HG03460 (cell line): ENCODE data around the gene AMELX.

Experiments used
- ATAC-seq: cut with Tn5 transposase; IDR thresholded peaks from one replicate; pipeline ENCODE4 v1.9.1; 2021; ENCODE audit not compliant: unreplicated experiment

Gene AMELX

DNA sequence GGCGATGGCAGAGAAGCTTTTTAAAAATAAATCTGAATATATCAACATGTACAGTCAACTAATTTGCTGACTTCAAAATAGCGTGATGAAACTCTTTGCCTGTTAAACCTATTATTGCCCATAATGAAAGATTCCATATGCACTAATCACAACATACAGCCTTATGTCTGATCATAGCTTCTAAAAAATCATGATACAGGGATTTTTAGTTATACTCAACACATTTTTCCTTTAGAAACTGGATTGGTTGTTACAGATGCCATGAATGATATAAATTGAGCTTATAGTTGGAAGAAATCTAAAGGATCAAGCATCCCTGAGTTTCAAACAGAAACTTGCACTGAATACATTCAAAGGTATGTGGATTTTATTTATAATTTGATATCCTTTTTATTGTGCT is at the start of gene AMELX:
TSS of gene AMELX (plus strand) at position 301 of the 400 bp plus-strand sequence. CDS start 1,376 bp downstream, outside the sequence.
- no peak for ATAC-seq

DNA sequence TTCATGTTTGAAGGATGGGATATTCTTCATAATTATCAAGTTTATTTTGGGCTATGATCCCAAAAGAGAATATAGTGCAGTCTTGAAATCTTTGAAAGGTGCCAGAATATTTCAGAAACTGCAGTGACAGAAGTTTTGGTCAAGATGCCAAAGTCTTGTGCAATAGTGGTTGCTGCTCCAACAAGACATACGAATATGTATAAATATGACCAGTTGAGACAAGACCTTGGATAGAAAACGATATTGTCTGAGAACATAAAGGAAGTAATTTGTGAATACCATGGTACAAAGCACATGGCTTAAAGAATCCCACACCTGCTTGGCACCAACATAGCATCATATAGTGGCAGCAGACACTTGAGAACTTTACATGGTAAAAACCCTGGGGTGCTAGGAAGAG is 48.6 kb upstream of the AMELX start:
- ATAC-seq = no peak

DNA sequence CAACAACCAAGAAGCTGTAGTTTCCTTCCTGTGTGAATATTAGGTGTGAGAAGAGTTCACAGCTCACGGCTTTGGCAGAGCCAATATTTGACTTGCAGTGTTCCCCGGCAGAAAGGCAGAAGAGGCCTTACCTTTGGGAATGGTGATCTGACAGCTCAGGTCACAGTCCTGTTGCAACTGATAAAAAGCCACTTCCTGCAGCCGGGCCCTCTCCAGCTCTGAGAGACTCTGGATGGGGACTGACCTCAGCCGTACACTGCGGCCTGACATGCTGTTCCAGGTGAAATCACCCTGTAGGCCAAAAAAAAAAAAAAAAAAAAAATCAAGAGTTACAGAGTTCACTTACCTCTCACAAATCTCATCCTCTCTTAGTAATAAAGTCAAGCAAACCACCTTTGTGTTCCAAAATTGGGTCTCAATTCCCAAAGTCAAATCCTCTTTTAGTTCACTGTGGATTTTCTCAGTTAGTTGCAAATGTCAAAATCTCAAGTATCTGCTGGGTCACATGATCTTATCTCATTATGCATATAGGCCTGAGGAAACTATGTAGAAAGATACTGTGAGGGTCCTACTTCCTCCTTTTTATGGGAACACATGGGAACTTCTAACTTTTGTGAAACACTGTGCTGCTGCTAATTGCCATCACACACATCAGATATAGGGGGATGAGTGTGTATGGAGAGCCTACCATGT is 38.6 kb upstream of the AMELX start:
- no peak for ATAC-seq

DNA sequence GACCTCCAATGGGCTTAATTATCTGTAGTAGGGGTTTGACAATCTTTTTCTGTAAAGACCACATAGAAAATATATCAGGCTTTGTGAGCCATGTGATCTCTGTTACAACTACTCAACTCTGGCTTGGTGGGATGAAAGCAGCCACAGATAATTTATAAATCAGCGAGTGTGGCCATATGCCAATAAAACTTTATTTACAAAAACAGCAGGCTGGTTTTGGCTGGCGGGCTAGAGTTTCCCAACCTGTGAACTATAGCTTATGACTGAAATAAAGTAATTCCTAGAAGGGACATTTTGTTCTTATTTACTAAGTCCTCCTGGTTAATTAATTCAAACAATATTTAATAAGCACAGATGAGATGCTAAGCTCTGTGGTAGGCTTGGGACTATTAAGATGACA is 35.9 kb upstream of the AMELX start:
- no peak for ATAC-seq

DNA sequence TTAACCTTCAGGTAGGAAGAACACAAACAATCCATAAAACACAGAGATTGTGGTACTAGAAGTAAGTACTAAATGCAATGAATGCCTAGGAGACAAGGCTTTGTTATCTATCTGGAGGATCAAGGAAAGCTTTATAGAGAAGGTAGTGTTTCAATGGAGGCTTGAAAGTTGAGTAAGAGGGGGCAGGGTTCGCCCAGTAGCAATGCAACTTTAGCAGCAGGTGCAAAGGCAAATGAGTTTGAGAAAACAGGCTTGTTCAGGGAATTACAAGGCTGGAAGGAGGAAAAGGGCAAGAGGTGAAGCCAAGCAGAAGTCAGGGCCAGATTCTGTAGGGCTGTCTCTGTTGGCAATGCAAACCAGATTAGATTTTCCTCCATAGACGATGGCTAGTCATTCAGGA is 35.5 kb upstream of the AMELX start:
- no peak for ATAC-seq

DNA sequence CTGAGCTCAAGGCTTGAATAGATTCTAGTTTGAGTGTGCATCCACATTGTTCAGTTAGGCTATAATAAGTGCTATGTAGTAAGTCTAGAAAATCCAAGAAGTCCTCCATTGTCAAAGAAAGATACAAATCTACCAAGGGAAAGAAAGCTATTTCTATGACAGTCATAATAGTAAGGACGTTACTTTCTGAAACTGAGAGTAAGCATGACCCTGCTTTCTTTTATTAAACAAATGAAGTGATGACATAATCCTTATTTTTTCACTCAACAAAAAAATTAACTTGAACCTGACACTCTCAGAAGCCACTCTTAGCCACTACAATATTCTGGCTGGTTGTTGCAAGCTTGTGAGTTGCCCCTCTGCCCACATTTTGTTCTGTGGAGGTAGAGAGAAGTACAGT is 33.8 kb upstream of the AMELX start:
- no peak for ATAC-seq

DNA sequence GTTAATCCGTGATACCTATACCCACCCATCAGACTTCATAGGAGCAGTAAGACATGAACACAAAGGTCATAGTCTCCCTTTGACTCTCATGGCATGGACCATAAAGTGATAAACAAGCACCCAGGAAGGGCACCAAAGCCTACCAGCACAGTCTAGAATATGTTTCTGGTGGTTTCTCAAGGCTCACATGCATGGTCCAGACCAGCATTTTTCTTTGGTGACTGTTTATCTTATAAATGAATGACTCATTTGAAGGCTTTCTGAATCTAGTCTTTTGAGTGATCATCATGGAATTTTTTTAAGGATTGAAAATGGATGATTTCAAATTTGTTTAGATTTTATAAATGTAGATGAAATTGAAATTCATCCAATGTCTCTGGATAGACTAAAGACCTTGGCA is 32.0 kb upstream of the AMELX start:
- ATAC-seq = no peak

DNA sequence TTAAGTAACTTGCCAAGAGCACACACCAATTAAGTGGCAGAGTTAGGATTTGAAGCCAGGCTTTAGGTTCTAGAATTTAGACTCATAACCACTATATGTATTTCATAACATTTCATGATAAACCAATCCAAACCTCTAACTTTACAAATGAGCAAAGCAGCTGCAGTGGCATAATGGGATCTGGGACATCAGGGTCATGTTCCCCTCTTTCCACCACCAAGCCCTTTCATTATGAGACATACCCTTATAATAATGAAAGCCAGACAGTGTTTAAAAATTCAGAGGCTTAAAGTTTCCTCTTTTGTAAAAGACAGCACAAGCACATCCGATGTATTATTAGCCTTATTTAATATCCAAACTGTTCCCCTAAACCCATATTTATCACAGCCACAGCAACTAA is 28.3 kb upstream of the AMELX start:
- no peak for ATAC-seq

DNA sequence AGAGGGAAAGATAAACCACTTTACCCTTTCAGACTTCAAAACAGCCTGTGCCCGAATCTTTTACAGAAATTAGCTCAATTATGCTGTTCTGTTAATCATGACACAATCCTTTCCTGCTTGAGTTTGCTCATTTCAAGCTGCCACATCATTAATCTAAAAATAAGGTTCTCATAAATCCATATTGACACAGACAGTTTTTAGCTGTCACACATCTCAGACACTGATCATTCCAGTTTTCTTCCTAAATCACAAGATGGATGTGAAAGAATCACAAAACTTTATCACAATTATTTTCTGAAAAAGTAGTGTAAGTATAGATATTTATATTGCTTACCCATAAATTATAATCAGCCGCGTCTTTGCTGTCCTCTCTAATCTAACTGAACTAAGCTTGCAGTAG is 27.9 kb upstream of the AMELX start:
- no peak for ATAC-seq

DNA sequence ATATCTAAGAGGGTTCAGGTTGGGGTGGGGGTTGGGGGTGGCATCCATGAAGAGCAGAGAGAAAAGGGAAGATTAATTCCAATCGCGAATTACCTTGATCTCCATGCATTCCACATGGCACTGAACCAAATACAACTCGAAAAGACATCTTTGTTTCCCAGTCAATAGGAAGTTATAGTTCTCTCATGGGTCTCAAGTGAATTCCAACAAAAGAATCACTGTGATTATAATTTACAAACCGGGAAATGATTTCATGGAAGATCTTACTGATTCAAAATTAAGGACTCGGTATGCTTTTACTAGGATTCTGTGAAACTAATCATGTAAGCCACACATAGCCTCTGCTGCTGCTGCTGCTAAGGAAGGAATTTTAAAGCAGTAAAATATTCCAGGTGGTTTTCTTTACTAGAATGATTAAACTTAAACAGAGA is 26.6 kb upstream of the AMELX start:
- ATAC-seq = no peak

DNA sequence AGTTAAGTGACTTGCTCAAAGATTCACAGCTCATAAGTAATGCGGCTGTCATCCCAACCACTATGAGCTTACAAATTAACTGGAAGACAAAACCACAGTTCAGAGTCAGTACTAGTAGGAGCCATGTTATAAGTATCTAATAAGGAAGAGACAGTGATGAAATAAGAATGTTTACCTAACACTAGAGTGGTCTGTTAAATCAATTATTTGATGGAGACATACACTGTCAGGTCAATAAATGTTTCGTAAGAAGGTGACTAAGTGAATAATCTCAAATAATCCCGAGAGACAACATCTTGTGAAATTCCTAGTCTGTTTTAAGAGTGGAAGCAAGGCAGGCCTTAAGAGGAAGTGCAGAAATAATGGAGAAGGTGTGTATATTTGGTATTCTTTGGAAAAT is 25.8 kb upstream of the AMELX start:
- no peak for ATAC-seq

DNA sequence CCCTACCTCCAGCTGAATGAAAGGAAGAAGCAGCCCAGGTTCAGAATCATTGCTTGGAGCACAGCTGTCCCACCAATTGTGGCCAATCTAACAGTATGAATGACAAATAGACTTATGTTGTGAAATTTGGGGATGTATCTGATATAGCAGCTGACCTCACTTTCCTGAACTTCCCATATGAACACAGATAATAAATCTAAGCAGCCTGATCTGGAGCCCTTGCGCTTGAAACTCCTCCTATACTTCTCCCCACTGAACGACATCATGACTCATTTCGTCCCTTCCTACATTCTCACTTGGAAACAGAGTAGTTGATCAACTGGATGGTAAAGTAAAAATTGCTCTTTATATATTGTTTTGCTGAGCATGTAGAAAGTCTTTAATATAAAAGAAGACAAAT is 24.2 kb upstream of the AMELX start:
- ATAC-seq = no peak

DNA sequence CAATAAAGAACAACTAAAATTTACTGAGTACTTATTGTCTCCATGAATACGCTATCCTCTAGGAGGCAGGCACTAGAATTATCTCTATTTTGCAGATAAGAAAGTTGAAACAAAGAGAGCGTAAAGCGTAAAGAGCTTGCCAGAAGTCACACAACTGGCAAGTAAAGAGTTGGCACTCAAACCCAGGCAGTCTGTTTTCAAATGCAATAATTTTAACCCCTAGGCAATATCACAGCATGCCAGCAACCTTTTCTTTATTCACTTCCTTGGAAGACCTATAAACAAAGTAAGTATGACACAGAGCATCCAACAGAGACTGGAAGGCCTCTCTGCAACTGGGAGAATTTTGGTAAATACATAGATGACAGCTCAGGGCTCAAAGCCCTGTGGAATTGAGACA is 23.2 kb upstream of the AMELX start:
- ATAC-seq = no peak

DNA sequence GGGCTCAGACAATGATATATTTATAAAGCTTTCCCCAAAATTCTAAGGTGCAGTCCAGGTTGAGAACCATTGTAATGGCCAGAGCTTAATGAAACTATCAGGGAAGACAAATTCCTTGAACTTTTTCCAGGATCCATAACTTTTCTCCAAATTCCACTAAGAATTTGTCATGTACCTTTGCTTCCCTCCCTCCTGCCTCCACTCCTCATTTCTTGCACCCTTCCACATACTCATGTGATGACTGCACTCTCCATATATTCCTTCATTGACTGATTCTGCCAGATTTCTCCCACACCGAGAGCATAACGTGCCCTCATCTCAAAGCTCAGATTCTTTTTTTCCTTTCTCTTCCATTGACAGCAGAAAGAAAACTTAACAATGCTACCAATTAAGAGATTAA is 20.9 kb upstream of the AMELX start:
- no peak for ATAC-seq

DNA sequence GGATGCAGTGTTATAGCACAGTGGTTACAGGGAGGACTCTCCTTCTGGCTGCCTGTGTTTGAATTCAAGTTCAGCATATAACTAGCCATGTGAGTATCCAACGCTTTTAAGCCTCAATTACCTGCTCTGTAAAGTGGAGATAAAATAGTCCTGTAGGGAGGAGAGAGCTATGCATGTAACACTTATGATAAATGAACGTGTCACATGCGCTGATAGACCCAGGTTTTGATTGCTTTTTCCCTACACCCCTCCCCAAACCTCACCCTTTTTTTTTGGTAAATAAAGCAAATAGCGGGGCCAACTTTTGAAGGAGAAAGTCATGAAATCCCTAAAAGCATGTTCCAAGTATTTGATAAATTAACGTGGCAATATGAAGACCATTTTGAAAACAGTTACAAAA is 20.4 kb upstream of the AMELX start:
- ATAC-seq = no peak

DNA sequence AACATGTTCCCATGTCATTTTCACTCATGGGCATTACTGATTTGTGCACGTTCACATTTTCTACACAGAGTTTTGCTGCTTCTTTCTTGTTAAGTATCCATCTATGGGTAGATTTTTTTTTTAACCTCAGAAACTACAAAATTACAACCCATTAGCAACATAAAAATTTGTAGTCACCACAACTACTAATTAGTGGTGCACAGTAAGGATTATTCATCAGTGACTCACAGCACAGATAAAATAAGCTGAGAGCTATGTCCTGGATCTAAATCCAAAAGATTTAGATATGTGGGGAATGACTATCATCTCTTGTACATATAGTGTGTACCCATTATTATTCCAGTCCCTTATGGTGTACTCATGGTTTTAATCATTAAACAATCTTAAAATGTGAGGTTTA is 19.7 kb upstream of the AMELX start:
- no peak for ATAC-seq

DNA sequence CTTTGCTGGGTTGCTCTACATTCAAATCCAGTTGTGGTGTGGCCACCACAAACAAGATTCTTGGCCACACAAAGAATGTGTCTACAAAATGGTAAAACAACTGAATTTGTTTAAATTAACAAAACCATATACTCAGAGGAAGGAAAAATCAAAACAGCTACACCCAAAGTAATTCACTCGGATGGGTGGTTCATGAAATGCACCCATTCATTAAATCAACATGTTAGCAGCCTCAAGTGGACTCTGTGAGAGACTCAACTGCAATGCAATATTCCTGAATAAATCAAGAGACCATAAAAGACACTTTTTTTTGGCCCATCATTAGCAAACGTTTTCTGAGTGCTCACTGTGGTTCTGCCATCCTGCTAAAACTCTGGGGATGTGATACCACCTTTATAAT is 11.2 kb upstream of the AMELX start:
- no peak for ATAC-seq

DNA sequence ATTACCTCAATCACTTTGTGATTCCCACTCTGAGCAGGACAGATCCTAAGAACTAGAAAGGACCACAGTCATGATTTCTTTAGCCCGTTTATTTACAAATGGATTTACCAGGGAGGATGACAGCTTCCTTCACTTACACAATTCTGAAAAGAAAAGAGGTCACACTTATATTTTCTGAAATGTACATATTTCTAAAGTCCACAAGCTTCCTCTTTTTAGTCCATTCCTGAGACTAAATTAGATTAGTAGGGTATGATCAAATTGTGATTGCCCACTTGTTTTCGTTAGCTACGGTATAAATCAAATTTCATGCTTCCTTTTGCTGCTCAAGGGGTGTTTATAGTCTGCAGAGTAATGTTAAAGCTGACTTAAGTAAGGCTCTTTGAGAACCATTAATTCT is 7.6 kb upstream of the AMELX start:
- ATAC-seq = no peak

DNA sequence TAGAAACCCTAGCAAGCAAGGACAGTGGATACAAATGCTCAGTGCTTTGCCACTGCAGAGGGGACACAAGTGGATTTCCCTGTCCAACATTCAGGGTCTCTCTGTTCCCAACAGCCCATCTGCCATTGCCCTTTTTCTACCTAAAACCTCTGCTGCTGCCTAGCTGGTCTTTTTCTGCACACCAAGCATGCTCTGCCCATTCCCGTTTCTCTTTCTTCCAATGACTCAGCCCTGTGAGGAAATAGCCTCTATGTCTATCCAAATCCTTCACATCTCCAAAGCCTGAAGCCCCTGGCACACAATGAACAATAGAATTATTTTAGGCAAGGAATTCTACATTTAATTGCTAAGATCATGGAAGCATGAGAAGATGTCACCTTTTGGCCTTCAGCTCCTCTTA is 5.7 kb upstream of the AMELX start:
- no peak for ATAC-seq

DNA sequence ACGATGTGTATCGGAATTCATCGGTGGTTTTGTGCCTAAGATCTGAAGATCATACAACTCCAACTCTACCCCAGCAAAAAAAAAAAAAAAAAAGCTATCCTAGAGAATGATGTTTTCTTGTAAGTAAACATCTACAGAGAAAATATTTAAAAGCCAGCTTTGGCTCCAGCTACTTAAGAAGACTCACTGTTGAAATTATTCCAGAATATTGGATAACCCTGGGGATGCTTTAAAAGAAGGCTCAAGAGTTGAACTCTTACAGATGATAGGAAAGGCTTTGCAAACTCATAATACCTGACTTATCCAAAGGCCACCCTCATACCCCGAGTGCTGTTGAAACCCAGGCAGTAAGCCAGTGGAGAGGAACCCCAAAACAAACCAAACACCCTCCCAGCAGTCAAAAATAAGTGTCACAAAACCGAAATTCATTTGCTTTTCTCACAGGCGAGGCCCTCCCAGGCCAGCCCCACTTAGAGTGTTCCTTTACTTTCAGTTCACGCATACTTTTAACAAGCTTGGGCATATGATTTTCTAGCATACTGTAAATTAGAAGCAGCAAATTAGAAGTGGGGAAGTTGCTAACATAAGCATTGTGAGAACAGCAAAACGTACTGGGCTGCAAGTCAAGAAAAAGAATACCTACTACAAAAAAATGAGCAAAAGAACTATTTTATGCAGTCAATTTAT is 2.7 kb upstream of the AMELX start:
- no peak for ATAC-seq

DNA sequence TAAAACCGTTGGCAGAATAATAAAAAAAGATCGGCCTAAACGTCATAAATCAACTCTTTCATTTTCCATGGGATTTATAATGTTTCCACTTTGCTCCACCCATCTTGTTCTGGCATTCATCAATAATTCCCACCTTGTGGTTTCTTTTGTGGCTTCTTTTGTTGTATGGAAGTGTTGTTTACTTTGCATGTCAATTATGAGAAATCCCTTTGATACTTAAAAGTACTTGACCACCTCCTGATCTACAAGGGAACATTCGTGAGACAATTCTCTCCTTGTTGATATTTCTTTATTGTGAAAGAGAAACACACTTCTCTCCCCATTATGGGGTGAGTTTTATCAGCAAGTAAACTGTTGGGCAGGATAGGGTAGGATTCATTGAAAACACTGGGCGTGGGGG is 2.8 kb downstream of the AMELX start:
- ATAC-seq = no peak

DNA sequence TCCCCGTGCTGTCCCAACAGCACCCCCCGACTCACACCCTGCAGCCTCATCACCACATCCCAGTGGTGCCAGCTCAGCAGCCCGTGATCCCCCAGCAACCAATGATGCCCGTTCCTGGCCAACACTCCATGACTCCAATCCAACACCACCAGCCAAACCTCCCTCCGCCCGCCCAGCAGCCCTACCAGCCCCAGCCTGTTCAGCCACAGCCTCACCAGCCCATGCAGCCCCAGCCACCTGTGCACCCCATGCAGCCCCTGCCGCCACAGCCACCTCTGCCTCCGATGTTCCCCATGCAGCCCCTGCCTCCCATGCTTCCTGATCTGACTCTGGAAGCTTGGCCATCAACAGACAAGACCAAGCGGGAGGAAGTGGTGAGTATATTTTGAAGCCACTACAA is 5.4 kb downstream of the AMELX start:
- ATAC-seq = no peak

DNA sequence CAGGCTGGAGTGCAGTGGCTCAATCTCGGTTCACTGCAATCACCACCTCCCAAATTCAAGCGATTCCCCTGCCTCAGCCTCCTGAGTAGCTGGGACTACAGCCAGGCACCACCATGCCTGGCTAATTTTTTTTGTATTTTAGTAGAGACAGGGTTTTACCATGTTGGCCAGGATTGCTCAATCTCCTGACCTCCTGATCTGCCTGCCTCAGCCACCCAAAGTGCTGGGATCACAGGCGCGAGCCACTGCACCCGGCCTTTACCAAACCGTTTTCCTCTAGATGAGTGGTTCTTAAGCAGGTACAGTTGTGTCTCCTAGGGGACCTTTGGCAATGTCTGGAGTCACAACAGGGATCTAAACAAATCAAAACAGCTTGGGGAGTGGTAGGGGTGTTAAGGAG is 11.6 kb downstream of the AMELX start:
- ATAC-seq = no peak
